ENCODE data around the gene MNX1. TPM values are rescaled to one million over a fixed set of nuclear protein-coding genes. Genes with fewer than 3 reads are reported as not detected.

MNX1 gene
- 2.4 TPM for polyA plus RNA-seq (2012; ENCODE audit: insufficient read depth, insufficient read length, low read depth)

DNA sequence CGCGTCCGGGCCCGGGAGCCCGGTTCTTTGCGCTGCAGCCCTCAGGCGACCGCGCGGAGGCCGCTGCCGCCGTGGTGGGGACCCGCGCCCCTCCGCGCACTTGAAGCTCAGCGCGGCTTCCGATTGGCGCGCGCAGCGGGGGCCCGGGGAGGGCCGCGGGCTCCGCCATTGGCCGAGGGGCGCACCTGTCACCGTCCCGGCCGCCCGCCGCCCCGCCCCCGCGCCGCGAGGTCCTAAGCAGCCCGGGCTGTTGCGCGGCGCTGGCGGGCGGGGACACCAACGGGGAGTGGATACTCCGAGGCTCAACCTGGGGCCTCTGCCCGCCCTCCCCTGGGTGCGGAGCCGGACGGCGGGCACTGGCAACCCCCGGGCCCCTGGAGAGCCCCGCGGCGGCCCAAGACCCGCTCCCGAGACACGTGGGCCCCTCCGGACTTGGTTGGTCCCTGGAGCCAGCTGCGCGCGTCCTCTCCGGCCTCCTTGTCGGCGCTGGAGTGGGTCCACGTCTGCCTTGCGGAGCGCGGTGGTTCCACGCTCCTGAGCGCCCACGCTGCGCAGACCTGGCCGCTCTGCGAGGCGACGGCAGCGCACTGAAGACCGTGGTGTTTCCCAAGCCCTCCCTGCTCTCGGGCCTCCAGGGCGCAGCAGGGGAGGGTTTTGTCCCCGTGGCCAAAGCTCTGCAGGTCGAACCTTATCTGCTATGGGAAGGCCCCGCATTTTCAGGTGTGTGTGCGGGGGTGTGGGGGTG, at the start of gene MNX1:
Gene MNX1, minus strand, starts transcription at position 76 of the 745 bp plus-strand sequence. CDS start 313 bp downstream, outside the sequence.
- TF ChIP-seq, protein P1, sequence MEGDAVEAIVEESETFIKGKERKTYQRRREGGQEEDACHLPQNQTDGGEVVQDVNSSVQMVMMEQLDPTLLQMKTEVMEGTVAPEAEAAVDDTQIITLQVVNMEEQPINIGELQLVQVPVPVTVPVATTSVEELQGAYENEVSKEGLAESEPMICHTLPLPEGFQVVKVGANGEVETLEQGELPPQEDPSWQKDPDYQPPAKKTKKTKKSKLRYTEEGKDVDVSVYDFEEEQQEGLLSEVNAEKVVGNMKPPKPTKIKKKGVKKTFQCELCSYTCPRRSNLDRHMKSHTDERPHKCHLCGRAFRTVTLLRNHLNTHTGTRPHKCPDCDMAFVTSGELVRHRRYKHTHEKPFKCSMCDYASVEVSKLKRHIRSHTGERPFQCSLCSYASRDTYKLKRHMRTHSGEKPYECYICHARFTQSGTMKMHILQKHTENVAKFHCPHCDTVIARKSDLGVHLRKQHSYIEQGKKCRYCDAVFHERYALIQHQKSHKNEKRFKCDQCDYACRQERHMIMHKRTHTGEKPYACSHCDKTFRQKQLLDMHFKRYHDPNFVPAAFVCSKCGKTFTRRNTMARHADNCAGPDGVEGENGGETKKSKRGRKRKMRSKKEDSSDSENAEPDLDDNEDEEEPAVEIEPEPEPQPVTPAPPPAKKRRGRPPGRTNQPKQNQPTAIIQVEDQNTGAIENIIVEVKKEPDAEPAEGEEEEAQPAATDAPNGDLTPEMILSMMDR (IDR thresholded peaks at IDR 0.05; ENCODE audit: low read depth, low read length), result no peak
- Histone ChIP-seq H3K4me1 (no peaks in the 10 kb centered on the region), H3K4me3 (ENCODE audit: low read depth, low read length) (peak within 1 kb of the TSS; percentile 61), H3K36me3 (no peaks in the 10 kb centered on the region), H3K9me3 (peaks cover 2% of the 10 kb centered on the region; the same call in 1 of the 2 replicates), H3K27me3 (peaks cover 97% of the 10 kb centered on the region)
- peak; percentile 91 for DNase-seq

DNA sequence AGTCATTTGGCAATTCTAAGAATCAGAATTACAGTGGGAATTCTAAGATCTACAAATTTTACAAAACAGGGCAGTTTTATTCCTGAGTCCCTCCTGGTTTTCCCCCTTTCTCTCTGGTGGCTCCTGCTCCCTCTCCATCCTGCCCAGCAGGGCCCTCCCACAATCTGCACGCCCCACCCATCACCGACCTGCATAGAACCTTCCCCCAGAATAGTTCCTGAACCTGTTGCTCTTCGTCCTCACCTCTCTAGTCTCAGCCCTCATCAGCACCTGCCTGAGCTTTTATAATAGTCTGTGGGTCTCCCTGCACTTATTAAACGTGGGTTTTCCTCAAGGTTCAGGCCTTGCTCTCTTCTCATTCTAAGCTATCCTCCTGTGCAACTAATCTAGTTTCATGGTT, 49.1 kb upstream of the MNX1 start:
- DNase-seq, result no peak
- no peaks in the 10 kb centered on the region for H3K36me3 ChIP-seq
- H3K4me1 ChIP-seq, result no peaks in the 10 kb centered on the region
- no peaks in the 10 kb centered on the region for H3K9me3 ChIP-seq
- TF ChIP-seq, protein P1 (IDR thresholded peaks at IDR 0.05; ENCODE audit: low read depth, low read length), result no peak
- H3K27me3 ChIP-seq, result peaks cover 40% of the 10 kb centered on the region
- no peak overlapping the region for H3K4me3 ChIP-seq (ENCODE audit: low read depth, low read length)

DNA sequence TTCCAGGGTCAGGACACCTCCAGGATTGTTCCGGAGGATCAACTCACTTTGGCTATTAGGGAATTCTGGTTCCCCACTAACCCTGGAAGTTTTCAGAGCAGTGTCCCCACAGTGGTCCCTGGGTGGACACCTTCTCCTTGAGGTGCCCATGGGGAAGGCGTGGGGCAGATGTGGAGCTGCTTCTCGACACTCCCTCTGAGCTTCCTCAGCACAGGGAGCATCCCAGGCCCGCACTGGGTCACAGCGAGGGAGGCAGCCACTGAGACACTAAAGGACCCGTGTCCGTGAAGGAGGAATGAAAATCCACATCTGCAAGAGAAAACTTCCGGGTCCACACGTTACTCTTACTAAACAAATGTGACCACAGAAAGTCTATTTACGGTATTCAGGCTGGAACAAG, 48.2 kb upstream of the MNX1 start:
- H3K36me3 ChIP-seq, result no peaks in the 10 kb centered on the region
- H3K9me3 ChIP-seq, result no peaks in the 10 kb centered on the region
- TF ChIP-seq, protein P1 (IDR thresholded peaks at IDR 0.05; ENCODE audit: low read depth, low read length), result no peak
- DNase-seq, result no peak
- no peaks in the 10 kb centered on the region for H3K4me1 ChIP-seq
- no peak overlapping the region for H3K4me3 ChIP-seq (ENCODE audit: low read depth, low read length)
- peaks cover 49% of the 10 kb centered on the region for H3K27me3 ChIP-seq

DNA sequence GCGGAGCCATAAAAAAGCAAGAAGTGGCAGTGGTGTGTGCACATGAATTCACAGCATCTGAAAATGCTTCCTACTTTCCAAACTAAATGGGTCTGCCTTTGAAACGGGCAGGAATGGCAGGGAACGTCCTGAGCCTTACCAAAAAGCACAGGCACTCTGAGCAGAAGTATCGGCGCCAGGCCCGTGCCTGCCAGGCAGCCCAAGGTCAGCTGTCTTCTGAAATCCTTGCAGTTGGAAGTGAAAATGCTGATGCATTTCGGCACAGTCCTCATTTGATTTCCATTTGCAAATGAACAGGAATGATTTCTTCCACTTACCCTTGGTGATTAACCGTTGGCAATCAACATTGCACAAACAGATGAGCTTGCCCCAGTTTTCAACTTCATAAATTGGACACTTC, 47.6 kb upstream of the MNX1 start:
- Histone ChIP-seq H3K36me3 (no peaks in the 10 kb centered on the region), H3K4me3 (ENCODE audit: low read depth, low read length) (no peak overlapping the region), H3K4me1 (no peaks in the 10 kb centered on the region), H3K27me3 (peaks cover 55% of the 10 kb centered on the region), H3K9me3 (no peaks in the 10 kb centered on the region)
- DNase-seq, result no peak
- TF ChIP-seq, protein P1 (IDR thresholded peaks at IDR 0.05; ENCODE audit: low read depth, low read length), result no peak

DNA sequence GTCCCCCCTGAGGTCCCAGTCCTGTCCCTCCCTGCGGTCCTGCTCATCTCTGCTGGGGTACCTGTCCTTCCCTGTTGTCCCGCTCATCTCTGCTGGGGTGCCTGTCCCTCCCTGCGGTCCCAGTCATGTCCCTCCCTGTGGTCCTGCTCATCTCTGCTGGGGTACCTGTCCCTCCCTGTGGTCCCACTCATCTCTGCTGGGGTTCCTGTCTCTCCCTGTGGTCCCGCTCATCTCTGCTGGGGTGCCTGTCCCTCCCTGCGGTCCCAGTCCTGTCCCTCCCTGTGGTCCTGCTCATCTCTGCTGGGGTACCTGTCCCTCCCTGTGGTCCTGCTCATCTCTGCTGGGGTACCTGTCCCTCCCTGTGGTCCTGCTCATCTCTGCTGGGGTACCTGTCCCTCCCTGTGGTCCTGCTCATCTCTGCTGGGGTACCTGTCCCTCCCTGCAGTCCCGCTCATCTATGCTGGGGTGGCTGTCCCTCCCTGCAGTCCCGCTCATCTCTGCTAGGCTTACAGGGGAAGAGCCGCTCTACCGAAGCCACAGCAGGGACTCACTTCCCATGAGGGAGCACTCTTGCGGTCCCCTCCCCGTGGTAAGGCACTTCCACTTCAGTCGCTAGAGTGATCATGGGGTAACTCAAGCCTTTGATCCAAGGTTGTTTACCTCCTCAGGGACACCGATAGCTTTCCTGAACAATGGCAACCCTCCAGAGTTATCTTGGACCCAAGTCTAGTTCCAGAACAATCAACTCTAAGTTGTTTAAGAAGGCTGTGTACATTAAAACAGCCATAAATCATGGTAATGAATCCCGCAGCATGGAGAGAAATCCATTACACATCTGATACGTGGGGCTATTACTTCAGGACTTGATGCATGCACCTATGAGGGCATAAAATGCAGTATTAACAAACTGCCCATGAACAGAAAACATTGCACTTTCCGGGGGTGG, 46.8 kb upstream of the MNX1 start:
- peaks cover 61% of the 10 kb centered on the region for H3K27me3 ChIP-seq
- H3K9me3 ChIP-seq, result no peaks in the 10 kb centered on the region
- H3K4me3 ChIP-seq (ENCODE audit: low read depth, low read length), result no peak overlapping the region
- no peak for DNase-seq
- H3K36me3 ChIP-seq, result no peaks in the 10 kb centered on the region
- TF ChIP-seq, protein P1 (IDR thresholded peaks at IDR 0.05; ENCODE audit: low read depth, low read length), result no peak
- H3K4me1 ChIP-seq, result no peaks in the 10 kb centered on the region
